ENCODE results near the gene SMC6. TPM values are rescaled to one million over a fixed set of nuclear protein-coding genes. Genes with fewer than 3 reads are reported as not detected.

The SMC6 gene
- total and polyA plus RNA-seq, 2 experiments from 2014 or later: 53.4 to 59.8 TPM

GRCh38 chr2:17615728-17616351 lies 137.8 kb downstream of the SMC6 start (continued):
- TF ChIP-seq ZNF462 (CRISPR knock-in tag; IDR thresholded peaks at IDR 0.05) (no peak), NANOG (IDR thresholded peaks at IDR 0.05; ENCODE audit: borderline replicate concordance) (no peak), STAT1 (IDR thresholded peaks at IDR 0.05; ENCODE audit: unreplicated experiment) (no peak), POLR2AphosphoS5 (IDR thresholded peaks at IDR 0.05; ENCODE audit: low read depth) (no peak), EZH2 (IDR thresholded peaks at IDR 0.05; ENCODE audit: low read depth, unreplicated experiment) (no peak)
- TF ChIP-seq, protein P1, sequence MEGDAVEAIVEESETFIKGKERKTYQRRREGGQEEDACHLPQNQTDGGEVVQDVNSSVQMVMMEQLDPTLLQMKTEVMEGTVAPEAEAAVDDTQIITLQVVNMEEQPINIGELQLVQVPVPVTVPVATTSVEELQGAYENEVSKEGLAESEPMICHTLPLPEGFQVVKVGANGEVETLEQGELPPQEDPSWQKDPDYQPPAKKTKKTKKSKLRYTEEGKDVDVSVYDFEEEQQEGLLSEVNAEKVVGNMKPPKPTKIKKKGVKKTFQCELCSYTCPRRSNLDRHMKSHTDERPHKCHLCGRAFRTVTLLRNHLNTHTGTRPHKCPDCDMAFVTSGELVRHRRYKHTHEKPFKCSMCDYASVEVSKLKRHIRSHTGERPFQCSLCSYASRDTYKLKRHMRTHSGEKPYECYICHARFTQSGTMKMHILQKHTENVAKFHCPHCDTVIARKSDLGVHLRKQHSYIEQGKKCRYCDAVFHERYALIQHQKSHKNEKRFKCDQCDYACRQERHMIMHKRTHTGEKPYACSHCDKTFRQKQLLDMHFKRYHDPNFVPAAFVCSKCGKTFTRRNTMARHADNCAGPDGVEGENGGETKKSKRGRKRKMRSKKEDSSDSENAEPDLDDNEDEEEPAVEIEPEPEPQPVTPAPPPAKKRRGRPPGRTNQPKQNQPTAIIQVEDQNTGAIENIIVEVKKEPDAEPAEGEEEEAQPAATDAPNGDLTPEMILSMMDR (conservative IDR thresholded peaks at IDR 0.05; ENCODE audit: low read depth in 2 of 2): no peak

DNA sequence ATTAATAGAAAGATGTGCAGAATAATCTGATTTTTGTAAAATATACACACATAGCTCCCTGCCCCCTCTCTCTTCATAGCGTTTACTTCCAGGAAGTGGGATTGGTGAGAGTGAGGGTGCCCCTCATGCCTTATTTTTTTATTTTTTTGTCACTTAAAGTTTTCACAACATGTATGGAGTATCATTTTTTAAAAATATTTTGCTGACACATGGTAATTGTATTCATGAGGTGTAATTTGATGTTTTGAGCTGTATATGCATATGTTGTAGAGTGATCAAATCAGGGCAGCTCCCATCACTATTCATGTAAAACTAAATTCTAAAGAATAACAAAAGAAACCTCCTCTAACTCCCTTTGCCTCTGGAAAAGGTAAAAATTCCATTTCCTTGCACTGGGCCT lies 138.5 kb downstream of the SMC6 start:
- Mint-ChIP-seq H3K4me1 (peaks cover 31% of the 10 kb centered on the region), H3K27ac (no peak overlapping the region), H3K27me3 (ENCODE audit: insufficient read depth, low read depth, poor library complexity) (peaks cover 3% of the 10 kb centered on the region), H3K9me3 (no peaks in the 10 kb centered on the region), H3K36me3 (ENCODE audit: low read depth) (peaks cover 24% of the 10 kb centered on the region), H3K4me3 (no peak overlapping the region)
- Histone ChIP-seq H3K4me2 (no peak overlapping the region), H3F3A (replicated peaks; ENCODE audit: low read depth) (no peaks in the 10 kb centered on the region), H3K4me3 (no peak overlapping the region), H4K20me1 (replicated peaks; ENCODE audit: insufficient read depth) (peaks cover 9% of the 10 kb centered on the region; the same call in 1 of the 2 replicates), H3K4me1 (ENCODE audit: insufficient read depth) (peaks cover 30% of the 10 kb centered on the region), H3K36me3 (ENCODE audit: insufficient read depth) (0 out of 2 replicates have a peak, but pooled peaks cover 3% of the 10 kb centered on the region), H3K9me2 (ENCODE audit: insufficient read depth) (no peaks in the 10 kb centered on the region), H2AFZ (no peak overlapping the region), H3K27ac (ENCODE audit: low read depth) (no peak overlapping the region), H3K79me2 (replicated peaks; ENCODE audit: insufficient read depth) (no peaks in the 10 kb centered on the region; the same call in 1 of the 2 replicates), H3K27me3 (ENCODE audit: insufficient read depth) (no peaks in the 10 kb centered on the region)
- DNase-seq (ENCODE audit: low spot score) (no peak), ATAC-seq (no peak)
- TF ChIP-seq JUNB (IDR thresholded peaks at IDR 0.05; ENCODE audit: unreplicated experiment) (no peak), ZNF462 (CRISPR knock-in tag; IDR thresholded peaks at IDR 0.05) (no peak), EZH2 (IDR thresholded peaks at IDR 0.05; ENCODE audit: low read depth, unreplicated experiment) (no peak)
